GM21360 (cell line): ENCODE data around the gene HLA-DQB2.
"Not testable (repeated sequence)": the region's sequence is repeated elsewhere in the genome, so short reads cannot be mapped to it uniquely, and the experiment has no call there.

Experiments
- ATAC-seq: cut with Tn5 transposase; IDR thresholded peaks from one replicate; pipeline ENCODE4 v1.9.1; 2021; ENCODE audit warnings: mild to moderate bottlenecking, moderate library complexity; ENCODE audit not compliant: unreplicated experiment

The HLA-DQB2 gene

DNA sequence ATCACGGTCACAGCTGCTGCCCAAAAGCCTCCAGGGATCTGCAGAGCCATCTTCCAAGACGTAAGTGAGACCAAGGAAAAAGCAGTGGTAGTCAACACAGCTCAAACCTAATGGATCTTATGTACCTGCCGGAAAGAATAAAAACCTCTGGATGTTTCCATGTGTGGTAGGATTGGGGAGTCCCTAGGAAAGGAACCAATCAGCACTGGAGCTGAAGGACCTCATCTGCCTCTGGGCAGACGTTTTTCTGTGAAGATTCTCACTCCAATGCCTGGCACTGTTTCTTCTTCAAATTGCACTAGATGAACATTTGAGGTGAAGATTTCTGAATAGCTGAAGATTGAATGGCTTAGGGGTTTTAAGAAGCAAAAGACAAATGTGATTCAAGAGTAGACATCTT is at the start of gene HLA-DQB2:
TSS of gene HLA-DQB2 (minus strand) at position 112 of the 400 bp plus-strand sequence. CDS start at position 50, 62 bp downstream.
- no peak for ATAC-seq

- ATAC-seq = no peak
Observed at GRCh38 chr6:32809171-32809570, 45.8 kb upstream of the HLA-DQB2 start.

DNA sequence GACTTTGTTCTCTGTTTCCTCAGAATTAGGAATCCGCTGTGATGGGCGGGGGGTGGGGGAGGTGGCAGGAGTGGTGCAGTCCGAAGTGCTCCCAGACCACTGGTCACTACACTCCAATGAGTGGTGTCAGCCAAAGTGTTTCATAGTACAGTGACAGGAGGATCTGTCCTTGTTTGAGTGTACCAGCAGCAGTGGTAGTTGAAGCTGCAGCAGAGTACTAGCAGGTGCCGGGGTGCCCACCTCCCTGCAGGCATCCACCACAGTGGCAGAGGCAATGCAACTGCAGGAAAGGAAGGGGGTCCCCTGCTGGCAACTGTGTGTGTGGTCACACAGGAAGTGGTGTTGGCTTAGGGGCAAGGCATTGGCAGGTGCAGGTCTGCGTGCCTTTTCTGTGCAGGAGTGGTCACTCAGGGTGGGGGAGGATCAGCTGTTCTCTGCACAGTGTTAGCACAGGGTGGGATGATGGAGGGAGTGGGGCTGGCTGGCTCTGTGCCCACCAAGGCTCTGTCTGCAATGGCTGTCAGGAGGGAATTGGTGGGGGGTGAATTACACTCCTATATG is 43.8 kb upstream of the HLA-DQB2 start:
- ATAC-seq = no peak

- not testable (repeated sequence) for ATAC-seq
Observed at GRCh38 chr6:32805404-32805803, 42.1 kb upstream of the HLA-DQB2 start.

DNA sequence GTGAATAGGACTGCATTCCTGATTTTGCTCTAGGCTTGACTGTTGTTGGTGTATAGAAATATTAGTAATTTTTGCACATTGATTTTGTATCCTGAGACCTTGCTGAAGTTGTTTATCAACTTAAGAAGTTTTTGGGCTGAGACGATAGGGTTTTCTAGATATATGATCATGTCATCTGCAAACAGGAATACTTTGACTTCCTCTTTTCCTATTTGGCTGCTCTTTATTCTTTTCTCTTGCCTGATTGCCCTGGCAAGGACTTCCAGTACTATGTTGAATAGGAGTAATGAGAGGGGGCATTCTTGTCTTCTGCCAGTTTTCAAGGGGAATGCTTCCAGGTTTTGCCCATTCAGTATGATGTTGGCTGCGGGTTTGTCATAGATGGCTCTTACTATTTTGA is 40.1 kb upstream of the HLA-DQB2 start:
- ATAC-seq = no peak

DNA sequence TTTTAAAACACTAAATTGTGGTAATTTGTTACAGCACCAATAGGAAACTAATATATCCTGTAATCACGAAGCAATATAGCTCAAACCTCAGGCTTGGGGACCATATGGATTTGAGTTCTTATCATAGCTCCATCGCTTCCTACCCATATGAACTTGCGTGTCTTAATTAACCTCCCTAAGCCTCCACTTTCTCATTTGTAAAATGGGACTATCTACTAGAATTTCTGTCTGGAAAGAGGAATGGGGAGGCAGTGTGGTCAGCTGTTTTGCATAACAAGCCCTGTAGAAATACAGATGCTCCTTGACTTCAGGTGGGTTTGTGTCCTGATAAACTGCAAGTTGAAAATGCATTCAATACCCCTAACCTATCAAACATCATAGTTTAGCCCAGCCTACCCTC is 36.4 kb upstream of the HLA-DQB2 start:
- no peak for ATAC-seq

GRCh38 chr6:32799168-32799567 is 35.8 kb upstream of the HLA-DQB2 start:
- no peak for ATAC-seq

DNA sequence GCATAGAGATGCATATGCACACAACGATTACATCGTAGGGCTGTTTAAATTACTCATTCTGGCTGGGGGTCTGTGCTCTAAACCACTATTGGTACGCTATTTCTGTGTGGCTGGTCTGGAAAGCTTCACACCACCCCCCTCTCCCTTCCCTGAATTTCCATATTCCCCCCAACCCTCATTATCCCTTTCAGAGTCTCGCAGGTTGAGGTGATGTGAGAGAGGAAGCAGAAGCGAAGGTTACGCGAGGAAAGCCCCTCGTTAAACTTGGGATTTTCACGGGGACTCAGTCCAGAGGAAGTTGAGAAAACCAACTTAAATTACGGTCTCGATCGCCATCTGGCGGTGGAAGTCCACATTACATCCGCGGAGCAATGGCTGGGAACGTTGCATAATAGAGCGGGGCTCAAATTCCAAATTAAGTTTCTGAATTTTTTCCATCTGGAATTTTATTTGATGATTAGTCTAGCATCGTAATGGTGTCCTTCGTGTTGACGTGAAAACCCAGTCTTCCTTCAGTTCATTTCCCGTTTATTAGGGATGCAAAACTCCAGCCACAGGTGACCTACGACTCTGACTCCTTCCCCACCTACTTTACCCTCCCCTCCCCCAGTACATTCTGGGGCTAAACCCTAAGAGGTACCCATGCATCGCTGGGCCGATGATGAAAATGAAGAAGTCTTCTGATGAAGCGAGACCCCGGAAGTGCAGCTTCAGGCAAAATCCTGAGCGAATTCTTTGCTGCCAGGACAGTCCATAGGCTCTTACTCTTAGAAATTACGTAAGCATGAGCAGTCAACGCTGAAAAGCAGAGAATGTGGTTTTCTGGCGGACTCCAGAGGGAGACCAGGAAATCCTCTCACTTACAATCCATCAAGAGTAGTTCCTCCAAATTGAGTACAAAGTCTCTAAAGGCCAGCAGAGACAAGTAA is 33.8 kb upstream of the HLA-DQB2 start:
- no peak for ATAC-seq

DNA sequence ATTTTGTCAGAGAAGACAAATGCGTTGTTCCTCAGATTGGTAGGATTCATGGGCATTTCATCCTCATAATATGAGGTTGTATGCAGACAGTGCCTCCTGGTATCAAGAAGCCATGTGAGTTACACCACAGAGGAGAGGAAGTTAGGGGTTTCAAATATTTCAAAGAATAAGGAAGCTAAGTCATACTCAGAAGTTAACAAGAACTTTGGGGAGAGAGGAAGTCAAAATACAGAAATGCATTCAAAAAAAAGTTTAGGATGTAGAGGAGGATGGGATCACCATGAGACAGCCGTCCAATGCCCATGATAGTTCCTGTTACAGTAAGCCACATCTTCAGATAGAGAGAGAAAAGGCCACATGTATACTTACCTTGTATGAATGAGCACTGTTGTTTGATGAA is 31.2 kb upstream of the HLA-DQB2 start:
- ATAC-seq = no peak

DNA sequence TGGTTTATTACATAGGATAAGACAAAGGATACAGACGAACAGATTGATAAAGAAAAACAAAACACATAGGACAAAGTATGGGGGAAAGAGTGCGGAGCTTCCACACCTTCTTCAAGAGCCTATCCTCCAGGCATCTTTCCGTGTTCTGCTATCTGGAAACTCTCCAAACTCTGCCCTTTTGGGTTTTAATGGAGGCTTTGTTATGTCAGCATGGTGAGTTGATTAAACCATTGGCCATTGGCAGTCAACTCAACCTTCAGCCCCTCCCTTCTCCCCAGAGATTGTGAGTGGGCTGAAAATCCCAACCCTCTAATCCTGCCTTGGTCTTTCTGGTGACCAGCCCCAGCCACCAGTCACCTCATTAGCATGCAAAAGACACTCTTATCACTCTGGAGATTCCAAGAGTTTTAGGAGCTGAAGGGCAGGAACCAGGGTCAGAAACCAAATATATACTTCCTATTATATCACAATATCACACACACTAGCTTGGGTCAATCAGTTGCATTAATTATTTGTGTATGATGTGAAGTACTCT is 29.6 kb upstream of the HLA-DQB2 start:
- ATAC-seq = no peak

DNA sequence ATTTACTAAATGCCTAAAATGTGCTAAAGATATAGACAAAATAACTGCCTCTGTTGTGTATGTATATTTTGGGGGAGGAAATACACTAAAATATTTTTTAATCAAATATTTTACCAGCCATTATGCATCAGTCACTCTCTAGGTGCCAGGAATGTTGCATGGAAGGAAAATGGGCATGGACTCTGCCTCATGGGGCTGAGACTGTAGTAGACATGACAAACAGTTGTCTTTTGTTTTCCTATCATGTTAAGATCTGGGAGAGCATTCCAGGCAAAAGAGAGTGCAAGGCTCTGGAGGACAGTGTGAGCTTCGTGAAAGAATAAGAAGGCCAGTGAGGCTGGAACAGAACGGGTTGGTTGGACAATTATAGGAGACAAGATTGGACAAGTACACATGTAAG is 27.0 kb upstream of the HLA-DQB2 start:
- no peak for ATAC-seq

- no peak for ATAC-seq
Observed at GRCh38 chr6:32785781-32786533, 22.6 kb upstream of the HLA-DQB2 start.

- ATAC-seq = not testable (repeated sequence)
Observed at GRCh38 chr6:32782923-32783322, 19.6 kb upstream of the HLA-DQB2 start.

GRCh38 chr6:32779036-32779435 is 15.7 kb upstream of the HLA-DQB2 start:
- ATAC-seq = no peak

DNA sequence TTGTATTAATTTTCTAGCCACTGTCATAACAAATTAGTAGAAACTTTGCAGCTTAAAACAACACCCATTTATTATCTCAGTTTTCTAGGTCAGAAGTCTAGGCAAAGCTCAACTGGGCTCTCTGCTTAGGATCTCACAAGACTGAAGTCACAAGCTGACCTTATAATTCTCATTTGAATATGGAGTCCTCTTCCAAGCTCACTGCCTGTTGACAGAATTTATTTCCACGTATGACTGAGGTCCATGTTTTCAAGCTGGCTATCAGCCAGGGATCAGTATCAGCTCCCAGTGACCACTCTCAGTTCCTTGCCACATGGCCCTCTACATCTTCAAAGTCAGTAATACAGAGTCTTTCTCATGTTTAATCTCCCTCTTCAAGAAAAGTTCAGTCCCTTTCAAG is 11.7 kb upstream of the HLA-DQB2 start:
- no peak for ATAC-seq

DNA sequence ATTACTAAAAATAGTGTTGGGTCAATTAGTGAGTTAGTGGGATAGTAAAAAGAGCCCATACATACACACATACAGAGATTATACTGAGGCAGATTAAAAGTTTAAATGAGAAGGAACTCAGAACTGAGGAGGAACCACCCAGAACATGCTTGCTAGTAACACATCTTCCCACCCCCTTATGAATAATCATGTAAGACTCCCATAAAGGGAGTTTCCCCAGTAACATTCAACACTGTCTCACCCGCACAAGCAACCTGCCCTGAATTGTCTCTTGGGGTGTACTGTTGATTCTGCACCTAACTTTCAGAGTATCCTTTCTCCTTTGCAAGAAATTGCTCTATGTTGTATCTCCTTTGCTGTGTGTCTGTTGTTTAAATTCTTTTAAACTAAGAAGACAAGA is 11.1 kb upstream of the HLA-DQB2 start:
- no peak for ATAC-seq

DNA sequence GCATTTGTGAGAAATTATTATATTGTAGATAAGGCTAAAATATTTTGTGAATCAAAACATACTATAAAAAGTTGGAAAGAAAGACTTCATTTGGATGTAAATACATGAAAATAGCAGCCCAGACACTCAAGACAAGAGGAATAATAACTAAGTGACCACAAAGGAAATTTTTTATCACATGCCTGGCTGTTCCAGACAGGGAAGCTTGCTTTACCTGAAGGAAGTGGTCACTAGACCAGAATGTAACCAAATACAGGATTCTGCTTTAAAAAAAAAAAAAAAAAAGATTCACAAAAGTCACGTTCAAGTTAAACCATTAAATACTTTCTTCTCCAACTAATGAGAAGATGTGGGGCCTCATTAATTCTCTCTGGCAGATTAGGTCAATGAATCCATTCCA is 9.3 kb upstream of the HLA-DQB2 start:
- ATAC-seq = no peak

- ATAC-seq = no peak
Observed at GRCh38 chr6:32764048-32764447, 716 bp upstream of the HLA-DQB2 start.

GRCh38 chr6:32761548-32761947 is 1.8 kb downstream of the HLA-DQB2 start:
- no peak for ATAC-seq

- ATAC-seq = no peak
Observed at GRCh38 chr6:32761072-32761471, 2.3 kb downstream of the HLA-DQB2 start.

DNA sequence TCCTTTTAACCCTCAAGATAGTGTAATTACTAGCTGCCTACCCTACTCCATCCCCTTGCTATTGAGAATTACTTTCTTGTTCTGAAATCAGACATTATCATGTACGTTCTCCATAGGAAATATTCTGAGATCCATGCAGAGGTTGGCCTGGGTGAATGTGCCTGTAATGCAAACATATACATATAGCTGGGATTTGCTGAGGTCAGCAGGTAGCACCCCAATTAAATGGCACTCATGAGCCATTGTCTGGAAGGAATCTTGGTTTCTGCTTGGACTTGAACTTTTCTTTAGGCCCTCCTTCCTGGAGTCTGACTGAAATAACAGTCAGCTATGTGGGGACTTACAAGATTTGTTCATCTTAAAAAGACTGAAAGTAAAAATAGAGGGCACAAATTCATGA is 3.7 kb downstream of the HLA-DQB2 start:
- no peak for ATAC-seq
